ENCODE measurements around the gene AOX1.
"Not testable (repeated sequence)": the region's sequence is repeated elsewhere in the genome, so short reads cannot be mapped to it uniquely, and the experiment has no call there.

AOX1 gene

GRCh38 chr2:200624026-200624425, 38.2 kb downstream of the AOX1 start:
- in situ Hi-C loops (cut with HindIII; ENCODE audit: low pct_unique_long_range_greater_than_20kb, low sequenced_read_pairs), result no loop called here
- no peak for DNase-seq (ENCODE audit: low read depth in 1 of 2, low spot score in 1 of 2)
- no peak for TF ChIP-seq JUND (IDR thresholded peaks at IDR 0.05; ENCODE audit: low read depth)

GRCh38 chr2:200624658-200625057, 38.8 kb downstream of the AOX1 start:
- DNase-seq (ENCODE audit: low read depth in 1 of 2, low spot score in 1 of 2), result no peak
- TF ChIP-seq JUND (IDR thresholded peaks at IDR 0.05; ENCODE audit: low read depth), result no peak
- in situ Hi-C loops (cut with HindIII; ENCODE audit: low pct_unique_long_range_greater_than_20kb, low sequenced_read_pairs), result no loop called here

- in situ Hi-C loops (cut with HindIII; ENCODE audit: low pct_unique_long_range_greater_than_20kb, low sequenced_read_pairs), result no loop called here
- no peak for DNase-seq (ENCODE audit: low read depth in 1 of 2, low spot score in 1 of 2)
- TF ChIP-seq JUND (IDR thresholded peaks at IDR 0.05; ENCODE audit: low read depth), result no peak
Measured at GRCh38 chr2:200625282-200625681, 39.5 kb downstream of the AOX1 start.

GRCh38 chr2:200625958-200626363, 40.1 kb downstream of the AOX1 start:
- in situ Hi-C loops (cut with HindIII; ENCODE audit: low pct_unique_long_range_greater_than_20kb, low sequenced_read_pairs), result no loop called here
- no peak for TF ChIP-seq JUND (IDR thresholded peaks at IDR 0.05; ENCODE audit: low read depth)
- no peak for DNase-seq (ENCODE audit: low read depth in 1 of 2, low spot score in 1 of 2)

GRCh38 chr2:200627110-200627770, 41.4 kb downstream of the AOX1 start:
- DNase-seq (ENCODE audit: low read depth in 1 of 2, low spot score in 1 of 2), result no peak
- TF ChIP-seq JUND (IDR thresholded peaks at IDR 0.05; ENCODE audit: low read depth), result no peak
- in situ Hi-C loops (cut with HindIII; ENCODE audit: low pct_unique_long_range_greater_than_20kb, low sequenced_read_pairs), result no loop called here

DNA sequence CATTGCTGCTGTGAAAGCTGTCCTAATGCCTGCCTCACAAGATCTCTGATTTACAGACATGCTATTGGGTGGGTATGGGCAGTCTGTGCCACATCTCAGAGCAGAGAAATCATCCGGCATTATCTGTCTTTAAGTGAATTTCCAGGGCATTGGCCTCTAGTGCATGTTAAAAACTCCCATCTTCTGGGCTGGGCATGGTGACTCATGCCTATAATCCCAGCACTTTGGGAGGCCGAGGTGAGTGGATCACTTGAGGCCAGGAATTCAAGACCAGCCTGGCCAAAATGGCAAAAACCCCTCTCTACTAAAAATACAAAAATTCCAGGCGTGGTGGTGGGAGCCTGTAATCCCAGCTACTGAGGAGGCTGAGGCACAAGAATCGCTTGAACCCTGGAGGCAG, 42.6 kb downstream of the AOX1 start:
- in situ Hi-C loops (cut with HindIII; ENCODE audit: low pct_unique_long_range_greater_than_20kb, low sequenced_read_pairs); DNase-seq (ENCODE audit: low read depth in 1 of 2, low spot score in 1 of 2): not testable (repeated sequence)

DNA sequence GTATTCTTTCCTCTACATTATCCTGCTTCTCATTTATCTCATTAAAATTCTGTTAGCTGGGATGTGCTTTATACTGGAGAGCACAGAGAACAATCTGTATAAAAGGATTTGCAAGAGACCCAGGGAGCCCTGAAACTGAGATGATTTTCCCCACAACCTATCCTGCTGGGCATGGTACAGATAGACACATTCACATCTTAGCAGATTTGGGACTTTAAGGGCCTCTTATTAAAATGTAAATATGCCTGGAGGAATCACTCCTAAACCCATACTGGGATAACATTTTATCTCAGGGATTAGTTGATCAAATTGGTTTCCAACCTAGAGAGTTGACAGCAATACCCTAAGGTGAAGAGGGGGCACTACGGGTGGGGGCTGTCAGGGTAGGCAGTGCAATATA, 45.5 kb downstream of the AOX1 start:
- TF ChIP-seq JUND (IDR thresholded peaks at IDR 0.05; ENCODE audit: low read depth), result no peak
- in situ Hi-C loops (cut with HindIII; ENCODE audit: low pct_unique_long_range_greater_than_20kb, low sequenced_read_pairs), result no loop called here
- no peak for DNase-seq (ENCODE audit: low read depth in 1 of 2, low spot score in 1 of 2)

DNA sequence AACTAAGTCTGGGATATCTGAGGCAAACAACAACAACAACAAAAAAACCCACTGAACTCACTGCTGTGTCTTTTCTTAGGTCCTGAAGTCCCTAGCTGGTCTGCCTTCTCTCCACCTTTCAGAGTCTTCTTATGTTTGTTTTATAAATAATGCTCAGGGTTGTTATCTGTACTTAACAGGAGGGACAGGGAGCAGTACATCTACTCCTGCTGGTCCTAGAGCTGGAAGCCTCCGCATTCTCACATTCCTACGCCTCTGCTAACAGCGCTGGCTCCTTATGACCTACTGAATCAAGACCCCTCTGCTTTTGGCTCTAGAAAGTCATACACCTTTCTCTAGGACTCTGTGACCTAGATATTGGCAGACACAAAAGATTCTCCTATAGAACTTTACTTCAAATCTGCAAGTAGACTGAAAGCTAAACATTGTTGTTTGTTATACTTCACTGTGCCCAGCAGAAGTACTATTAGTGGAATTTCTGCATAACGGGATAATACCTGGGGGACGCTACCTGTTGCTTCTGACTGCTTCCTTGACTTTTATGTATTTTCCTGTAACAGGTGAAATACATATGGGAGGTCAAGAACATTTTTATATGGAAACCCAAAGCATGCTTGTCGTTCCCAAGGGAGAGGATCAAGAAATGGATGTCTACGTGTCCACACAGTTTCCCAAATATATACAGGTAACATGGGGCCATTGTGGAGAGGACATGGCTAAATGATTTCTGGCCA, 48.6 kb downstream of the AOX1 start:
- TF ChIP-seq JUND (IDR thresholded peaks at IDR 0.05; ENCODE audit: low read depth), result no peak
- in situ Hi-C loops (cut with HindIII; ENCODE audit: low pct_unique_long_range_greater_than_20kb, low sequenced_read_pairs), result no loop called here
- no peak for DNase-seq (ENCODE audit: low read depth in 1 of 2, low spot score in 1 of 2)

GRCh38 chr2:200635251-200635650, 49.4 kb downstream of the AOX1 start:
- DNase-seq (ENCODE audit: low read depth in 1 of 2, low spot score in 1 of 2), result no peak
- in situ Hi-C loops (cut with HindIII; ENCODE audit: low pct_unique_long_range_greater_than_20kb, low sequenced_read_pairs), result no loop called here
- no peak for TF ChIP-seq JUND (IDR thresholded peaks at IDR 0.05; ENCODE audit: low read depth)

GRCh38 chr2:200637901-200638300, 52.1 kb downstream of the AOX1 start:
- TF ChIP-seq JUND (IDR thresholded peaks at IDR 0.05; ENCODE audit: low read depth), result no peak
- in situ Hi-C loops (cut with HindIII; ENCODE audit: low pct_unique_long_range_greater_than_20kb, low sequenced_read_pairs), result no loop called here
- DNase-seq (ENCODE audit: low read depth in 1 of 2, low spot score in 1 of 2), result no peak

DNA sequence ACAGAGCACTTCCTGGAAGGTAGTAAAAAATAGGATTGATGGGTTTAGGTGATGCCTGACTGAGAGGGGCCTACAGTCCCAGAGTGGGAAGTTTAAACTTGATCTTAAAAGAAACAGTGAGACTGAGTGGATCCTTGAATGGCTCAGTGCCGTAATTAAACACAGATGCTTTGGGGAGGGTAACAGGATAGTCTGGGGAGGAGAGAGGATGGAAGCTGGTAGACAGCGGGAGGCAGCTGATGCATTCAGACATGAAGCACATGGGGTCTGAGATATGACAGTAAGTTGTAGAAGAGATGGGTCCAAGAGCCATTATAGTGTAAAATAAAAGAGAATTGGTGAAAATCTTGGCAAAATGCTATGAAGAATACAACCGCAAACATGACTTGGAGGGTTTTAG, 54.4 kb downstream of the AOX1 start:
- in situ Hi-C loops (cut with HindIII; ENCODE audit: low pct_unique_long_range_greater_than_20kb, low sequenced_read_pairs), result no loop called here

DNA sequence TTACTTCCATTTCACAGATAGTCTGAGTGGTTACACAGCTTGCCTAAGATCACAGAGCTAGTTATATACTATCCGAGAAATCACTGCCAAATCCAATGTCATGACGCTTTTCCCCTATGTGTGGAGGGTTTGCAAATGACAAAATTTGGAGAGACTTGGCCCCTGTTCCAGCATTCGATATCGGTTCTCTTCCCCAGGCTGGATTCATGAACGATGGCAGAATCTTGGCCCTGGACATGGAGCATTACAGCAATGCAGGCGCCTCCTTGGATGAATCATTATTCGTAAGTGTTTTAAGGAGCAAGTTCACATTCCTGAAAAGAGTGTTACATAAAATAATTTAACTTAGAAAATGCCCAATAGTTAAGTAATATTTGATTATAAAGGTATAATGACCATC, 55.1 kb downstream of the AOX1 start:
- TF ChIP-seq JUND (IDR thresholded peaks at IDR 0.05; ENCODE audit: low read depth), result no peak
- in situ Hi-C loops (cut with HindIII; ENCODE audit: low pct_unique_long_range_greater_than_20kb, low sequenced_read_pairs), result no loop called here
- DNase-seq (ENCODE audit: low read depth in 1 of 2, low spot score in 1 of 2), result no peak

More for the DNA sequence above, 54.4 kb downstream of the AOX1 start:
- no peak for TF ChIP-seq JUND (IDR thresholded peaks at IDR 0.05; ENCODE audit: low read depth)
- DNase-seq (ENCODE audit: low read depth in 1 of 2, low spot score in 1 of 2), result no peak

GRCh38 chr2:200648518-200649281, 62.9 kb downstream of the AOX1 start:
- in situ Hi-C loops (cut with HindIII; ENCODE audit: low pct_unique_long_range_greater_than_20kb, low sequenced_read_pairs); DNase-seq (ENCODE audit: low read depth in 1 of 2, low spot score in 1 of 2): not testable (repeated sequence)
